ENCODE results near the gene MAP4K2.

GRCh38 chr11:64851831-64852351 is 48.9 kb upstream of the MAP4K2 start:
- TF ChIP-seq POLR2A (IDR thresholded peaks at IDR 0.05) (no peak), POLR2AphosphoS5 (IDR thresholded peaks at IDR 0.05) (no peak)
- TF ChIP-seq, protein P1, sequence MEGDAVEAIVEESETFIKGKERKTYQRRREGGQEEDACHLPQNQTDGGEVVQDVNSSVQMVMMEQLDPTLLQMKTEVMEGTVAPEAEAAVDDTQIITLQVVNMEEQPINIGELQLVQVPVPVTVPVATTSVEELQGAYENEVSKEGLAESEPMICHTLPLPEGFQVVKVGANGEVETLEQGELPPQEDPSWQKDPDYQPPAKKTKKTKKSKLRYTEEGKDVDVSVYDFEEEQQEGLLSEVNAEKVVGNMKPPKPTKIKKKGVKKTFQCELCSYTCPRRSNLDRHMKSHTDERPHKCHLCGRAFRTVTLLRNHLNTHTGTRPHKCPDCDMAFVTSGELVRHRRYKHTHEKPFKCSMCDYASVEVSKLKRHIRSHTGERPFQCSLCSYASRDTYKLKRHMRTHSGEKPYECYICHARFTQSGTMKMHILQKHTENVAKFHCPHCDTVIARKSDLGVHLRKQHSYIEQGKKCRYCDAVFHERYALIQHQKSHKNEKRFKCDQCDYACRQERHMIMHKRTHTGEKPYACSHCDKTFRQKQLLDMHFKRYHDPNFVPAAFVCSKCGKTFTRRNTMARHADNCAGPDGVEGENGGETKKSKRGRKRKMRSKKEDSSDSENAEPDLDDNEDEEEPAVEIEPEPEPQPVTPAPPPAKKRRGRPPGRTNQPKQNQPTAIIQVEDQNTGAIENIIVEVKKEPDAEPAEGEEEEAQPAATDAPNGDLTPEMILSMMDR (IDR thresholded peaks at IDR 0.05), result no peak

All from stomach (tissue), 4 donors.